ENCODE data around the gene IL37.
A peak's percentile ranks its signal among the peaks of the same experiment; 100 is the strongest.
"Not testable (repeated sequence)": the region's sequence is repeated elsewhere in the genome, so short reads cannot be mapped to it uniquely, and the experiment has no call there.

The IL37 gene

GRCh38 chr2:112923237-112923966 is 12.4 kb downstream of the IL37 start:
- DNase-seq (ENCODE audit: low read depth in 2 of 2), result no peak

- DNase-seq (ENCODE audit: low read depth in 2 of 2), result no peak
Measured at GRCh38 chr2:112923967-112924338, 13.0 kb downstream of the IL37 start.

GRCh38 chr2:112924360-112924759 is 13.4 kb downstream of the IL37 start:
- DNase-seq (ENCODE audit: low read depth in 2 of 2), result no peak

- no peak for DNase-seq (ENCODE audit: low read depth in 2 of 2)
Measured at GRCh38 chr2:112924821-112925220, 13.9 kb downstream of the IL37 start.

GRCh38 chr2:112926707-112927106 is 15.7 kb downstream of the IL37 start:
- no peak for DNase-seq (ENCODE audit: low read depth in 2 of 2)

- no peak for DNase-seq (ENCODE audit: low read depth in 2 of 2)
Measured at GRCh38 chr2:112927745-112928144, 16.8 kb downstream of the IL37 start.

- no peak for DNase-seq (ENCODE audit: low read depth in 2 of 2)
Measured at GRCh38 chr2:112933261-112933660, 22.3 kb downstream of the IL37 start.

GRCh38 chr2:112934117-112934516 is 23.2 kb downstream of the IL37 start:
- DNase-seq (ENCODE audit: low read depth in 2 of 2), result not testable (repeated sequence)

- no peak for DNase-seq (ENCODE audit: low read depth in 2 of 2)
Measured at GRCh38 chr2:112936927-112937232, 25.9 kb downstream of the IL37 start.

GRCh38 chr2:112938904-112939303 is 27.9 kb downstream of the IL37 start:
- no peak for DNase-seq (ENCODE audit: low read depth in 2 of 2)

GRCh38 chr2:112939425-112939824 is 28.5 kb downstream of the IL37 start:
- no peak for DNase-seq (ENCODE audit: low read depth in 2 of 2)

- no peak for DNase-seq (ENCODE audit: low read depth in 2 of 2)
Measured at GRCh38 chr2:112940859-112941625, 30.1 kb downstream of the IL37 start.

GRCh38 chr2:112941753-112942653 is 31.0 kb downstream of the IL37 start:
- peak; percentile 9 to 14 for DNase-seq (ENCODE audit: low read depth in 2 of 2)

- no peak for DNase-seq (ENCODE audit: low read depth in 2 of 2)
Measured at GRCh38 chr2:112942654-112943002, 31.7 kb downstream of the IL37 start.

GRCh38 chr2:112944971-112945370 is 34.0 kb downstream of the IL37 start:
- DNase-seq (ENCODE audit: low read depth in 2 of 2), result no peak

- DNase-seq (ENCODE audit: low read depth in 2 of 2), result no peak
Measured at GRCh38 chr2:112946086-112946485, 35.1 kb downstream of the IL37 start.

- no peak for DNase-seq (ENCODE audit: low read depth in 2 of 2)
Measured at GRCh38 chr2:112947374-112947773, 36.4 kb downstream of the IL37 start.

GRCh38 chr2:112949456-112949855 is 38.5 kb downstream of the IL37 start:
- no peak for DNase-seq (ENCODE audit: low read depth in 2 of 2)

- DNase-seq (ENCODE audit: low read depth in 2 of 2), result no peak
Measured at GRCh38 chr2:112954364-112954763, 43.4 kb downstream of the IL37 start.

- DNase-seq (ENCODE audit: low read depth in 2 of 2), result no peak
Measured at GRCh38 chr2:112957511-112957910, 46.5 kb downstream of the IL37 start.

- no peak for DNase-seq (ENCODE audit: low read depth in 2 of 2)
Measured at GRCh38 chr2:112958428-112959108, 47.6 kb downstream of the IL37 start.

Data from stimulated activated CD4-positive, alpha-beta T cell treated with anti-CD3 and anti-CD28 coated beads, Interleukin-1b, Interleukin-23, amount 100 ng/mL, for 1 hour (primary cell).